Endodermal cell (in vitro differentiated cells): ENCODE measurements around the gene CDC14C. TPM values are rescaled to one million over a fixed set of nuclear protein-coding genes. Genes with fewer than 3 reads are reported as not detected.

ENCODE experiments used
- DNase-seq: peaks from one replicate; pipeline ENCODE4 v3.0.0-alpha.2; 2017
- H3K27ac ChIP-seq: 2 replicates; pipeline ENCODE4 v1.5.1; 2013; ENCODE audit warnings: mild to moderate bottlenecking, low read depth, low read length, moderate library complexity
- H3K27me3 ChIP-seq: 2 replicates; pipeline ENCODE4 v1.6.1; 2013; ENCODE audit warnings: mild to moderate bottlenecking, low read length, moderate library complexity; ENCODE audit not compliant: insufficient read depth, control insufficient read depth, poor library complexity, severe bottlenecking
- H3K36me3 ChIP-seq: 2 replicates; pipeline ENCODE4 v1.7.0; 2013; ENCODE audit warnings: mild to moderate bottlenecking, low read length, moderate library complexity; ENCODE audit not compliant: control insufficient read depth, insufficient read depth
- H3K4me1 ChIP-seq: one replicate; pipeline ENCODE4 v1.7.0; 2013; ENCODE audit warnings: low read length; ENCODE audit not compliant: control insufficient read depth, insufficient read depth
- H3K4me3 ChIP-seq: 2 replicates; pipeline ENCODE4 v1.5.1; 2013; ENCODE audit warnings: mild to moderate bottlenecking, low read length, moderate library complexity
- H3K9ac ChIP-seq: 2 replicates; pipeline ENCODE4 v1.6.1; 2013; ENCODE audit warnings: mild to moderate bottlenecking, low read length, moderate library complexity; ENCODE audit not compliant: poor library complexity, severe bottlenecking; ENCODE audit errors: extremely low read depth
- H3K9me3 ChIP-seq: 2 replicates; pipeline ENCODE4 v1.6.1; 2013; ENCODE audit warnings: mild to moderate bottlenecking, low read length, moderate library complexity; ENCODE audit not compliant: control insufficient read depth
- H3K27ac Mint-ChIP-seq: 2 replicates; pipeline ENCODE4 v1.8.0; 2020; ENCODE audit warnings: mixed read lengths
- H3K27me3 Mint-ChIP-seq: 2 replicates; pipeline ENCODE4 v1.8.0; 2021; ENCODE audit warnings: mild to moderate bottlenecking, mixed read lengths; ENCODE audit not compliant: insufficient read depth
- H3K36me3 Mint-ChIP-seq: 2 replicates; pipeline ENCODE4 v1.8.0; 2020; ENCODE audit warnings: low read depth, mixed read lengths
- H3K4me1 Mint-ChIP-seq: 2 replicates; pipeline ENCODE4 v1.8.0; 2020; ENCODE audit warnings: mixed read lengths
- H3K4me3 Mint-ChIP-seq: 2 replicates; pipeline ENCODE4 v1.8.0; 2020; ENCODE audit warnings: mild to moderate bottlenecking, moderate library complexity, mixed read lengths
- H3K9me3 Mint-ChIP-seq: 2 replicates; pipeline ENCODE4 v1.8.0; 2020; ENCODE audit warnings: mild to moderate bottlenecking, mixed read lengths
- CTCF ChIP-seq: fragments of 200-600 bp; sonication (generic); conservative IDR thresholded peaks from 2 replicates; pipeline ENCODE4 v1.5.0; 2021; ENCODE audit warnings: antibody characterized with exemption, mild to moderate bottlenecking
- WGBS, 2 experiments: methylation state at CpG; one replicate each; pipeline versions ENCODE4 v1.1.5 to v1.1.7; 2013; ENCODE audit warnings: missing lambda C conversion rate in 2 of 2, mixed read lengths in 1 of 2; ENCODE audit not compliant: insufficient coverage in 1 of 2, insufficient read length in 1 of 2; 5-methylcytosine and 5-hydroxymethylcytosine counted together
- long read RNA-seq, 4 experiments: library from polyadenylated mRNA in 2 of 4; library from RNA in 1 of 4; library from capped mRNA in 1 of 4; stranded (forward) in 3 of 4; unstranded in 1 of 4; transcript quantifications; one replicate each; pipeline ENCODE4 v2.0.0, GENCODE V29; 2020 to 2021; ENCODE audit warnings: inconsistent platforms in 1 of 4
- polyA plus RNA-seq, 2 experiments: library from polyadenylated mRNA; stranded (reverse); fragments of 50-300 nt; gene quantifications; one replicate each; pipeline ENCODE4 v1.2.3, GENCODE V29; 2013
- total RNA-seq, 2 donors: library from RNA; stranded (reverse); fragmentation: NEBNext Ultra II Directional in 1 of 2; extraction: Animal tissue kit (Norgen Biotek cat#: 25700) in 1 of 2; gene quantifications; 2 replicates in 1 of 2; 3 replicates in 1 of 2; pipeline ENCODE4 v1.2.1, GENCODE V29; 2021

CDC14C gene
- not detected for total RNA-seq
- polyA plus RNA-seq (2013, experiment 1 of 2), result not detected
- polyA plus RNA-seq (2013, experiment 2 of 2), result not detected
- long read RNA-seq, experiment 1, result 0 reads
- long read RNA-seq, experiment 2, result 0 reads
- long read RNA-seq, experiment 3, result 0 reads
- long read RNA-seq, experiment 4, result 0 reads

- Histone ChIP-seq H3K4me3 (no peak within 1 kb of the TSS), H3K9ac (no peak within 1 kb of the TSS), H3K27ac (no peak within 1 kb of the TSS), H3K36me3 (no peaks in the 10 kb centered on the region), H3K9me3 (no peaks in the 10 kb centered on the region), H3K27me3 (no peaks in the 10 kb centered on the region), H3K4me1 (no peaks in the 10 kb centered on the region)
- Mint-ChIP-seq H3K4me3 (no peak within 1 kb of the TSS), H3K9me3 (peaks cover 11% of the 10 kb centered on the region), H3K27me3 (no peaks in the 10 kb centered on the region), H3K4me1 (no peaks in the 10 kb centered on the region), H3K27ac (no peak within 1 kb of the TSS), H3K36me3 (no peaks in the 10 kb centered on the region)
- TF ChIP-seq CTCF, result no peak
- WGBS, 2 experiments, result 94 to 96% methylated on average over 28 to 46 of the region's 46 CpGs
- no peak for DNase-seq
Measured at GRCh38 chr7:48924433-48924832, at the start of gene CDC14C. CDC14C (plus strand) TSS chr7:48924547; CDS start chr7:48924673, 126 bp downstream.

GRCh38 chr7:48875045-48875916, 49.1 kb upstream of the CDC14C start:
- Histone ChIP-seq H3K9me3 (no peaks in the 10 kb centered on the region), H3K4me1 (no peaks in the 10 kb centered on the region), H3K27ac (no peak overlapping the region), H3K27me3 (no peaks in the 10 kb centered on the region), H3K9ac (no peak overlapping the region), H3K4me3 (no peak overlapping the region), H3K36me3 (no peaks in the 10 kb centered on the region)
- Mint-ChIP-seq H3K9me3 (no peaks in the 10 kb centered on the region), H3K36me3 (no peaks in the 10 kb centered on the region), H3K27ac (no peak overlapping the region), H3K27me3 (no peaks in the 10 kb centered on the region), H3K4me3 (no peak overlapping the region), H3K4me1 (no peaks in the 10 kb centered on the region)
- WGBS, 2 experiments, result 48 to 54% methylated on average over 6 to 14 of the region's 14 CpGs
- peak; percentile 84 for TF ChIP-seq CTCF
- peak; percentile 83 for DNase-seq

GRCh38 chr7:48876087-48876486, 48.3 kb upstream of the CDC14C start:
- Mint-ChIP-seq H3K4me3 (no peak overlapping the region), H3K27me3 (no peaks in the 10 kb centered on the region), H3K27ac (no peak overlapping the region), H3K9me3 (no peaks in the 10 kb centered on the region), H3K4me1 (no peaks in the 10 kb centered on the region), H3K36me3 (no peaks in the 10 kb centered on the region)
- no peak overlapping the region for H3K9ac ChIP-seq
- no peaks in the 10 kb centered on the region for H3K36me3 ChIP-seq
- H3K4me1 ChIP-seq, result no peaks in the 10 kb centered on the region
- WGBS, 2 experiments, result 97% methylated on average over 3 of the region's 3 CpGs; no CpG with 5 or more reads in 1 of the 2 experiments
- H3K27ac ChIP-seq, result no peak overlapping the region
- H3K9me3 ChIP-seq, result no peaks in the 10 kb centered on the region
- DNase-seq, result no peak
- no peaks in the 10 kb centered on the region for H3K27me3 ChIP-seq
- no peak overlapping the region for H3K4me3 ChIP-seq
- TF ChIP-seq CTCF, result peak; percentile 53
